Heart right ventricle (tissue), 16 donors: ENCODE measurements around the gene DCLRE1B. TPM values are rescaled to one million over a fixed set of nuclear protein-coding genes. Genes with fewer than 3 reads are reported as not detected.

Source experiments
- ATAC-seq, 8 donors: fragments of 200-7000 bp; cut with Tn5 transposase; one replicate each; pipeline ENCODE4 v1.9.1; 2020; ENCODE audit warnings: mild to moderate bottlenecking in 8 of 8, moderate library complexity in 8 of 8, moderate number of reproducible peaks in 1 of 8
- DNase-seq, 2 donors: peaks; one replicate each; pipeline ENCODE4 v3.0.0-alpha.2; 2020
- H3K27ac ChIP-seq, 10 donors: fragments of 200-600 bp; sonication (generic) in 2 of 10; one replicate each; pipeline versions ENCODE4 v1.5.0 to v1.8.0; 2020 to 2022; ENCODE audit warnings: mild to moderate bottlenecking in 3 of 10
- H3K27me3 ChIP-seq, 7 donors: fragments of 200-600 bp; one replicate each; pipeline ENCODE4 v1.8.0; 2021 to 2022; ENCODE audit warnings: mild to moderate bottlenecking in 2 of 7
- H3K36me3 ChIP-seq, 9 donors: fragments of 200-600 bp; sonication (generic) in 1 of 9; one replicate each; pipeline versions ENCODE4 v1.5.0 to v1.8.0; 2020 to 2022; ENCODE audit warnings: mild to moderate bottlenecking in 2 of 9
- H3K4me1 ChIP-seq, 9 donors: fragments of 200-600 bp; sonication (generic) in 1 of 9; one replicate each; pipeline versions ENCODE4 v1.5.0 to v1.8.0; 2020 to 2022; ENCODE audit warnings: mild to moderate bottlenecking in 4 of 9
- H3K4me3 ChIP-seq, 10 donors: fragments of 200-600 bp; sonication (generic) in 2 of 10; one replicate each; pipeline versions ENCODE4 v1.5.0 to v1.8.0; 2020 to 2022; ENCODE audit warnings: mild to moderate bottlenecking in 7 of 10, moderate library complexity in 2 of 10
- H3K9me3 ChIP-seq, 11 donors: fragments of 200-600 bp in 10 of 11; sonication (generic) in 2 of 11; one replicate each; pipeline versions ENCODE4 v1.5.0 to v1.8.0; 2013 to 2022; ENCODE audit warnings: mild to moderate bottlenecking in 2 of 11, control low read depth in 1 of 11, moderate library complexity in 1 of 11
- WGBS, 2 donors: extraction: QIAGEN DNeasy Blood & Tissue Kit; methylation state at CpG; one replicate each; pipeline ENCODE4 v1.1.7; 2013; ENCODE audit warnings: inconsistent platforms in 1 of 2; 5-methylcytosine and 5-hydroxymethylcytosine counted together
- intact Hi-C, 10 donors: fragments of 100-400 bp; cut with DNase I; formaldehyde crosslinking; loops; one replicate each; pipeline versions ENCODE4 v1.11.1 to v1.14.2; 2022
- polyA plus RNA-seq, 2 donors: library from polyadenylated mRNA; stranded (reverse); fragments of 200-250 nt; gene quantifications; one replicate each; pipeline ENCODE4 v1.2.3, GENCODE V29; 2013
- total RNA-seq, 10 donors: library from RNA; stranded (reverse); fragmentation: NEBNext Ultra II Directional in 3 of 10; extraction: Animal tissue kit (Norgen Biotek cat#: 25700) in 3 of 10; gene quantifications; one replicate each; pipeline versions ENCODE4 v1.2.1 to v1.2.4, GENCODE V29; 2021 to 2023
- TF ChIP-seq, protein P1 (sequence below), 9 donors: fragments of 200-600 bp; sonication (generic) in 2 of 9; IDR thresholded peaks; one replicate each; pipeline versions ENCODE4 v1.5.0 to v1.8.0; 2021 to 2022; ENCODE audit warnings: antibody characterized with exemption in 9 of 9, mild to moderate bottlenecking in 5 of 9, moderate library complexity in 1 of 9
- donor health status: Arrhythmogenic right ventricular cardiomyopathy.
- donor health status: ischemic (EF 13 %, LVEDD 7.1; RV severe dilation, severe dysfunction).
- donor health status: healthy with polysubstance abuse.
- donor health status: DM: no; HTN: yes; CAD: no.
- donor health status: DM: no; HTN: no; CAD: no.
- donor health status: ischemic (EF 25% LVEDD 6.9; RV normal size, moderate dysfunction).
- donor health status: ischemic (EF 25% LVEDD 5.7; RV mildly dilated, moderate dysfunction).
- donor health status: healthy.
- donor health status: DM: yes; HTN: yes; CAD: no.
- donor health status: Ischemic cardiomyopathy.
- donor health status: ischemic (EF 35%, LVEDD 5.7; RV mildly dilated, moderate dysfunction).
- donor health status: nonischemic (EF 11% LVEDD 7.7; RV severe dilation, severe dysfunction).
- donor health status: DM: yes; HTN: yes; CAD: no.
- donor health status: PGD.
- donor health status: ischemic (EF 29% LVEDD 5.4; RV normal size, mild dysfunction).
- donor health status: nonischemic (EF 23%, LVEDD 6.1; RV moderate dilation, normal function).

Gene DCLRE1B
- total and polyA plus RNA-seq, 12 donors: 0.59 to 4.2 (median 2.0) TPM

DNA sequence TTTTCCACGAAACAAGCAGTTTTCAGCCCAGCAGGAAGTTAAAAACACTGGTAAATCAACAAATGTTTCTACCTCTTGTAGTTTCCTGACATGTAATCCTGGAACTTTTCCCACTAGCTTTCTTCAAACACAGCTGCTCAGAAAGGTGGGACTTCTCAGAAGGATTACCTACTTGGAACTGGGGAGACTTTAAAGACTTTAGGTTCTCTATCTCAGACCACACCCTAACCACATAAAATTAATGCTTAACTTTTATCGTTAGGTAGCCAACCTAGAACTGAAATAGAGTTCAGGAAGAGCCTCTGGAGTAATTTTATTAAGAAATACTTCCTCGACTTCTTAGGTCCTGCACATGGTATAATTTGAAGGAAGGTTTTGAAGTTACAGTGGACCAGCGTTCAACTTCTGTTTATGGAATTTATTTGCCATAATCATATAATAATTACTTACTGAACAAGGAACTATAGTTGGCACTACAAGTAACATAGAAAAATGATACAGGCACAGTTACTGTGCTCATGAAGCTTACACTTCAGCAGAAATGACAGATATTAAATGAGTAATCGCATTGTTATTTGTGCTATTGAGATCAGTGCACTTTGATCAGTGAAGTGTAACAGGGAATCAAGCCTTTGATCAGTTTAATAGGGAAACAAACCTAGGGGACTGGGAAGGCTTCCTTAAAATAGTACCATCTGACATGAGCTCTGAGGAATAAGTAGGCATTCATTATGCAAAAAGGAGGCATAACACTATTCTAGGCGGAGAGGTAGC lies 17.5 kb upstream of the DCLRE1B start, which contains the start of gene BCL2L15:
TSS of gene BCL2L15 (minus strand) at position 180 of the 774 bp plus-strand sequence. CDS start 206 bp downstream, outside the sequence.
- Histone ChIP-seq H3K36me3 (no peaks in the 10 kb centered on the region), H3K9me3 (no peaks in the 10 kb centered on the region), H3K4me1 (peaks cover 0 to 5% (median 0%) of the 10 kb centered on the region in 9 donors), H3K27me3 (no peaks in the 10 kb centered on the region), H3K4me3 (no peak within 1 kb of the TSS), H3K27ac (no peak within 1 kb of the TSS)
- ATAC-seq (no peak), DNase-seq (no peak)
- TF ChIP-seq, protein P1, sequence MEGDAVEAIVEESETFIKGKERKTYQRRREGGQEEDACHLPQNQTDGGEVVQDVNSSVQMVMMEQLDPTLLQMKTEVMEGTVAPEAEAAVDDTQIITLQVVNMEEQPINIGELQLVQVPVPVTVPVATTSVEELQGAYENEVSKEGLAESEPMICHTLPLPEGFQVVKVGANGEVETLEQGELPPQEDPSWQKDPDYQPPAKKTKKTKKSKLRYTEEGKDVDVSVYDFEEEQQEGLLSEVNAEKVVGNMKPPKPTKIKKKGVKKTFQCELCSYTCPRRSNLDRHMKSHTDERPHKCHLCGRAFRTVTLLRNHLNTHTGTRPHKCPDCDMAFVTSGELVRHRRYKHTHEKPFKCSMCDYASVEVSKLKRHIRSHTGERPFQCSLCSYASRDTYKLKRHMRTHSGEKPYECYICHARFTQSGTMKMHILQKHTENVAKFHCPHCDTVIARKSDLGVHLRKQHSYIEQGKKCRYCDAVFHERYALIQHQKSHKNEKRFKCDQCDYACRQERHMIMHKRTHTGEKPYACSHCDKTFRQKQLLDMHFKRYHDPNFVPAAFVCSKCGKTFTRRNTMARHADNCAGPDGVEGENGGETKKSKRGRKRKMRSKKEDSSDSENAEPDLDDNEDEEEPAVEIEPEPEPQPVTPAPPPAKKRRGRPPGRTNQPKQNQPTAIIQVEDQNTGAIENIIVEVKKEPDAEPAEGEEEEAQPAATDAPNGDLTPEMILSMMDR (IDR thresholded peaks at IDR 0.05): no peak
- 83% methylated on average over 6 of the region's 6 CpGs for WGBS, 2 donors
- intact Hi-C loops: no loop called here

DNA sequence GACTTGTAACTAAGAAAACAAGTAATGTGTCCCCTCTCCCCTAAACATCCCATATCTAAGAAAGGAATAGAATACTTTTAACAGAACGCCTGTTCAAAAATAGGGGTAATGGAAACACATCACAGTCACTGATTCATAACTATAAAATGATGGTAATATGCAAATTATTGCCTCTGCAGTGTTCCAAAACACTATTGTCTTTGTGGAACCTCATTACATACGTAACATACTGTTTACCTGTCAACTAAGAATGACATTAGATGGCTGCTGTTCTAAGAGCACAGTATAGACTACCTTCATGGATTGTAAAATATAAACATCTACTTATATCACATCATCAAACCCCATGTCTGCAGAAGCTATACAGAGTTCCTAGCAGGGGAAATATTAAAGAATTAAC lies 14.3 kb upstream of the DCLRE1B start:
- no peak for ATAC-seq

DNA sequence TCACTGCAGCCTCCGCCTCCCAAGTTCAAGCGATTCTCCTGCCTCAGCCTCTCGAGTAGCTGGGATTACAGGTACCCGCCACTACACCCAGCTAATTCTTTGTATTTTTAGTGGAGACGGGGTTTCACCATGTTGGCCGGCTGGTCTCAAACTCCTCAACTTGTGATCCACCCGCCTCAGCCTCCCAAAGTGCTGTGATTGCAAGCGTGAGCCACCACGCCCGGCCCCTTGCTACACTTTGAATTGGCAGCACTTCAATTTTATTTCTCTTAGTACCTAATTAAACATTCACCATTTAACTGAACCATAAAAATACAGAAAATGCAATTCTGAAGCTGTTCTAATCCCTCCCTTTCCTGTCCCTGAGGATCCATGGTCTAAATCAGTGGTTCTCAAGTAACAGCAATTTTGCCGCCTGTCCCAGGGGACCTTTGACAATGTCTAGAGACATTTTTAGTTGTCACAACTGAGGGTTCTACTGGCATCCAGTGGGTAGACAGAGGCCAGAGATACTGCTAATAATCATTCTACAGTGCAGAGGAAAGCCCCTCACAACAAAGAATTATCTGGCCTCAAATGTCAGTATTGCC lies 13.4 kb upstream of the DCLRE1B start:
- Histone ChIP-seq H3K27me3 (no peaks in the 10 kb centered on the region), H3K4me3 (no peak overlapping the region), H3K4me1 (peaks cover 0 to 5% (median 0%) of the 10 kb centered on the region in 9 donors), H3K27ac (no peak overlapping the region), H3K9me3 (no peaks in the 10 kb centered on the region), H3K36me3 (peaks cover 0 to 33% (median 11%) of the 10 kb centered on the region in 9 donors)
- TF ChIP-seq, protein P1 (IDR thresholded peaks at IDR 0.05): no peak
- intact Hi-C loops: no loop called here
- DNase-seq (no peak), ATAC-seq (no peak)
- WGBS, 2 donors: 85 to 90% methylated on average over 9 to 11 of the region's 11 CpGs

More for the DNA sequence above, 14.3 kb upstream of the DCLRE1B start:
- no peak for DNase-seq
- WGBS, 2 donors: 69 to 73% methylated on average over 2 of the region's 2 CpGs
- Histone ChIP-seq H3K4me3 (no peak overlapping the region), H3K4me1 (peaks cover 0 to 5% (median 0%) of the 10 kb centered on the region in 9 donors), H3K27ac (no peak overlapping the region), H3K27me3 (no peaks in the 10 kb centered on the region), H3K36me3 (peaks cover 0 to 24% (median 4%) of the 10 kb centered on the region in 9 donors), H3K9me3 (no peaks in the 10 kb centered on the region)
- intact Hi-C loops: no loop called here
- TF ChIP-seq, protein P1 (IDR thresholded peaks at IDR 0.05): no peak

DNA sequence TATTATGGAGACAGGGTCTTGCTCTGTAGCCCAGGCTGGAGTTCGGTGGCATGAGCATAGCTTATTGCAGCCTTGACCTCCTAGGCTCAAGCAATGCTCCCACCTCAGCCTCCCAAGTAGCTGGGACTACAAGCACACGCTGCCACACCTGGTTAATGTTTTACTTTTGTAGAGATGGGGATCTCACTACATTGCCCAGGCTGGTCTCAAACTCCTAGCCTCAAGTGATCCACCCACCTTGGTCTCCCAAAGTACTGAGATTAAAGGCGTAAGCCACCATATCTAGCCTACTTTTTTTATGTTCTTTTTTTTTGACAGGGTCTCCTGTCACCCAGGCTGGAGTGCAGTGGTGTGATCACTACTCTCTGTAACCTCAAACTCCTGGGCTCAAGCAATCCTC lies 11.9 kb upstream of the DCLRE1B start:
- DNase-seq (no peak), ATAC-seq (no peak)
- no peaks in the 10 kb centered on the region for H3K9me3 ChIP-seq
- TF ChIP-seq, protein P1 (IDR thresholded peaks at IDR 0.05): no peak
- intact Hi-C loops: no loop called here
- 98 to 99% methylated on average over 3 of the region's 3 CpGs for whole genome bisulfite sequencing, 2 donors
- no peak overlapping the region for H3K4me3 ChIP-seq
- no peaks in the 10 kb centered on the region for H3K27me3 ChIP-seq
- H3K27ac ChIP-seq: no peak overlapping the region
- peaks cover 0 to 49% (median 22%) of the 10 kb centered on the region in 9 donors for H3K36me3 ChIP-seq
- H3K4me1 ChIP-seq: peaks cover 0 to 6% (median 0%) of the 10 kb centered on the region in 9 donors
